Suppressor macrophage treated with lipopolysaccharide for 4 hours (primary cell): ENCODE results near the gene PDGFRB.

Source experiments
- DNase-seq: peaks from one replicate; pipeline ENCODE4 v3.0.0-alpha.2; 2020

Gene PDGFRB

DNA sequence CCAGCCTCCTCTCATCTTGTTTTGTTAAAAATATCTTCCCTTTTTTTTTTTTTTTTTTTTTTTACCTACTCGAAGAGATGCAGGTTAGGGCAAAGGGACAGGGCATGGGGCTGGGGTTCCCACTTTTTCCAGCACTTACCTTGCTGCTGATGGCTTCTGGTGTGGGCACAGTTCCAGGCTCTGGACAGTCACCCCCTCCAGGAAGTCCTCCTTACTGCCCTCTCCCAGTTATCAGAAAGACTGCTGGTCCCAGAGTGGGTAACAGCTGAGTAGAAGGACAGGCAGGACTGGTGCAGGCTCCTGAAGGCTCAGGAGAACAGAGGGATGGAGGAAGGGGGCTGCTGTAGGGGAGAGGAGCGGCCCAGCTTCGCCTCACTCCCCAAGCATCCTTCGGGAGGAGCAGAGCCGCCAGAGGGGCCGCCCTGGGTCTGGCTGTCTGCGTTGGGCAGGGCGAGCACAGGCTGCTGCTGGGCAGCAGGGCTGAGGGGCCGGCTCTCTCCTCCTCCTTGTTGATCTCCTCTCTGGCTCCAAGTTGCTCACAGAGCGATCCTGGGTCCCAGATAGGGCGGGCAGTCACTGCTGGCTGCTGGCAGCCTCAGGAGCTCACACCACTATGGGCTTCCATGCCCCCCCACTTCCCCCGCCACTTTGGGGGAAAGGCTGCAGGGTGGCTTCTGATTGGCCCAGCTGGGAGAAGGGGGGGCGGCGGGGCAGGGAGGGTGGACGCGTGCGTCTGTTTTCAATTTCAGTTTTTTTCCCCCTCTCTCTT, at the start of gene PDGFRB:
Gene PDGFRB, minus strand, starts transcription at position 588 of the 769 bp plus-strand sequence. CDS start 18,798 bp downstream, outside the sequence.
- DNase-seq: no peak

DNA sequence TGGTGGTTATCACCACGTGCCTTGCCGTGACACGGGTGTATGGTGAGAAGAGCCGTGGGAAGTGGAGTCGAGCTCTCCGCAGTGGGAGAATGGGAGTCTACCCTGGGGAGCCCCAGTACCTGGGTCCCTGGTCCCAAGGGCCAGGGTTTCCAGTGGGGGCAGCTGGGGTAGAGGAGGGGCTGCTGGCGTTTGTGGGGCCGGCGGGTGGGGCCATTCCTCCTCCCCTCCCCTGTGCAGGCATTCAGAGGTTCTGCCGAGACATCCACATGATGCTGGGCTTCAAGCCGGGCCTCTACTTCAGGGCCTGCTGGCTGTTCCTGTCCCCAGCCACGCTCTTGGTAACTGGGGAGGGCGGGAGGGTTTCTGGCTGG, 48.9 kb upstream of the PDGFRB start:
- DNase-seq: no peak

DNA sequence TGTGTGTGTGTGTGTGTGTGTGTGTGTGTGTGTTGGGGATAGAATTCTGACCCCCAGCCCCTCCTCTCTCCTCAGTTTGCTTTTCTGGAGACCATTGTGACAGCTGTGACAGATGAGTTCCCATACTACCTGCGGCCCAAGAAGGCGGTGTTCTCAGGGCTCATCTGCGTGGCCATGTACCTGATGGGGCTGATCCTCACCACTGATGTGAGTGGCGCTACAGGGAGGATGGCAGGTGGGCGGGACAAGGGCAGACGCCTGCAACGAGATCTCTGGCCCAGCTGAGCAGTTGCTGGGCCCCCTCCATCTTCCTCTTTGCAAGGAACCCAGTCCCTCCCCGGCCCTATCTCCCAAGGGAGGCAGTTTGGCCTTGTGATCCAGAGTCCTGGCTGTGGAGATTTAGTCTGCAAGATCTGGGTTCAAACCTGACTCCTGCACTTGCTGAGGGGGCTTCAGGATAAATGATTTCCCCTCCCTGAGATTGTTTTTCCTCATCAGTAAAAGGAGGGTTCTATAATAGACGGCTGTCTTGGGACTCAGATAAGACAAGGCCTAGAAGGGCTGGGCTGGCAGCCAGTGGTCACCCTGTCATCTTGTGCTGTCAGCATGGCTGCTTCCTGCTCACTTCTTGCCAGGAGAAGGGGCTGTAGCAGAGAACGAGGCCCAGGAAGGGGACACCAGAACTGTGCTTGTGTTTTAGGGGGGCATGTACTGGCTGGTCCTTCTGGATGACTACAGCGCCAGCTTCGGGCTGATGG, 48.4 kb upstream of the PDGFRB start:
- no peak for DNase-seq

DNA sequence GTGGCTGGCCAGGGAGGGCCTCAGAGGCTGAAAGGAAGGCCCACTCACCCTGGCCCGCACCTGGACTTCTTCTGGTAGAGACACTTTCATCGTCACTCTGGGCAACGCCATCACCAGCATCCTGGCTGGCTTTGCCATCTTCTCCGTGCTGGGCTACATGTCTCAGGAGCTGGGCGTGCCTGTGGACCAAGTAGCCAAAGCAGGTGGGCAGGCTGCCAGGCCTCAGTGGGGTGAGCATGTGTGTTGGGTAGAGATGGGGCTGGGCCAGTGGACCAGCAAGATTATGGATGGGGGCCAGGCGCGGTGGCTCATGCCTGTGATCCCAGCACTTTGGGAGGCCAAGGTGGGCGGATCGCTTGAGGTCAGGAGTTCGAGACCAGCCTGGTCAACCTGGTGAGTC, 46.9 kb upstream of the PDGFRB start:
- DNase-seq: no peak

DNA sequence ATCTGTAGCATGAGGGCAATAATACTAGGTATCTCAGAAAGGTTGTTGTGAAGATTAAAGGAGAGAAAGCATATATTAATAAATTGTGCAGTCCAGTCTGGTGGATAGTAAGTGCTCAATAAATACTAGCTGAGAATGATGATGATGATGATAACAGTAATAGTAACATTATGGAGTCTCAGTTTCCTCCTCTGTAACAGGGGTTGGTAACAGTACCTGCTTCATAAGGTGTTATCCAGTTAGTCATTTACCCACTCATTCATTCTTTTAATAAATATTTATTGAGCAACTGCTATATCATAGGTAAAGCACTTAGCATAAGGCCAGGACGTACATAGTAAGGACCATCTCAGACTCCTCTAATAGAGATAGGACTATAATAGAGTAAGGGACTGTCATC, 41.8 kb upstream of the PDGFRB start:
- DNase-seq: no peak

DNA sequence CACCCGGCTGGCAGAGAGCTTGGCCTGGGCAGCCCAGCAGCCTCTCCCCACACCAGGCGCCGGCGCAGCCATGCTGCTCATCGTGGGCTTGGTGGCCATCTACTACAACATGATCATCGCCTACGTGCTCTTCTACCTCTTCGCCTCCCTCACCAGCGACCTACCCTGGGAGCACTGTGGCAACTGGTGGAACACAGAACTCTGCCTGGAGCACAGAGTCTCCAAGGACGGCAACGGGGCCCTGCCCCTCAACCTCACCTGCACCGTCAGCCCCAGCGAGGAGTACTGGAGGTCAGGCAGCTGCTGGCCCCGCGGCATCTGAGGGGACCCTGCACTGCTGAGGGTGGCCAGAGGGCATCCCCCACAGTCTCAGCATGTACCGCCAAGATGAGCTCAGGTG, 41.3 kb upstream of the PDGFRB start:
- DNase-seq: no peak

DNA sequence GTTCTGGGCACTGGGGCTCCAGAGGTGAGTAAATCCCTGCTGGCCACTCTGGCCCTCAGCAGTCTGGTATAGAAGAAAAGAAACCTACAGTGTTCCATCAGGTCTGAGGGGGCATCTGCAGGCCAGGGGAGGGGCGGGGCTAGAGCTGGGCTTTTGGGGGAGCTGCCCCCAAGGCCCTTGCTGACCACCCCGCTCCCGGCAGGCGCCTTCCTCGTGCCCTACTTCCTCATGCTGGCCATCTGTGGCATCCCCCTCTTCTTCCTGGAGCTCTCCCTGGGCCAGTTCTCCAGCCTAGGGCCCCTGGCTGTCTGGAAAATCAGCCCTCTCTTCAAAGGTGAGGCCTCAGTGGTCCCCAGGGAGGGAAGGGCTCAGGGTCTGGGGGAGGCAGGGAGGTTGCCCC, 40.9 kb upstream of the PDGFRB start:
- no peak for DNase-seq

DNA sequence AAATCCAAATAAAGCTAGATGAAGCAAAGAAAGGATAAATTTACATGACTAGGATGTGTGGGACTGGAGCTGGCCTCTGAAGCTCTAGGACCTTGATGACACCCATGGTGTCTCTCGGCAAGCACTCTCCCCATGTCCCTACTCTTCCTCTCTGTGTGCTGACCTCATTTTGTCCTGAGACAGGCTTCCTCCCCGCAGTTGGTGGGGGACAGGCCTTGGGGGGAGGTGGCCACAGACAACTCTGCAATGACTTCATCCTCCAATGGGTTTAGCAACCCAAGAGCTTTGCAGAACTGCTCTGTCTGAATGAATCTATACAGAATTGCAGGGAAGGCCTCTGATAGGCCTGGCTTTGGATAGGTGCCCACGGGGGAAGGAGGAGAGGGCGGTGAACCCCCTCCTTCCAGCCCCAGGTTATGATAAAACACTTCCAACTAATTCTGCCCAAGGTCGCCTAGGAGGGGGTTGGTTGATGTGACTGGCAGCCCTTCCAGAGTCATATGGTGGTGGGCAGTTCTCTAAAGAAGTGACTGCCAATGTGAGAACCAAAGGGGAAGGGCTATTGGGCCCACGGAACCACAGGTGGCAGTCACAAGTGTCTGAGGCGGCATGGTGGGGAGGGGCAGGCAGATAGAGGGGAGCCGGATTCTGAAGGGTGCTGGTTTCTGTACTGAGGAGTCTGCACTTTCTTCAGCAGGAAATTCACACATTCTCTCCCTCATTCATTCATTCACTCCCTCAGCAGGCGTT, 40.3 kb upstream of the PDGFRB start:
- DNase-seq: peak; percentile 46

DNA sequence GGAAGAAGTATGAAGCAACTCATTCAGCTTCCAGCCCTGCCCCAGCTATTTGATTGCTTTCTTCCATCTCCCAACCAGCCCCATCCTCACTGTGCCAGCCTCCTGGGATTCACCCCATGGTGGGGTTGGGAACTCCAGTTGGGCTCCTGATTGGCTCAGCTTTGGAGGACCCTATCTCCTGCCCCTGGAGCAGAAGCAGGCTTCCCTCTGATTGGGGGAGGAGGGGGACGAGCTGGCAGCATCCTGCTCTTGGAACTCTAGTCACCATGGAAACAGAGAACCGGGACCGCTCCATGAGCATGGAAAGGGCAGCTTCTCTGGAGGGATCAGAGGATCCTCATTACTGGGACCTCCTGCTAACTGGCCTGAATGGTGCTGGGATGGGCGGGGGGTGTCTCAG, 36.8 kb upstream of the PDGFRB start:
- no peak for DNase-seq

DNA sequence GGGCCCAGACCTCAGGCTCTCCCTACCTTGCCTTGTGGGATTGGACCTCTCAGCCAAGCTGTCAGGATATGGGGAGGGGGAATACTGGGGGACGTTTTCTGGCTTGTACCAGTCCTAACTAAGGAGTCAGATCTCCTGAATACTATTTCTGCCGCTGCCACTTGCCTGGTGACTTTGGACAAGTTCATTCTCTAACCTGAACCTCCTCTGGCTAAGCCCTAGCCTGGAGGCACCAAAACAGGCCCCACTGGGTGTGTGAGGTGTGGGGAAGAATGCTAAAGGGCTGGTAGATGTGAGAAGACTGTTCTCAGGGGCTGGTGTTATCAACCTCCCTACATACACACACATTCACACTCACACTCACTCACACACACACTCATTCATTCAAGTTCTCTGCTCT, 35.3 kb upstream of the PDGFRB start:
- DNase-seq: no peak

DNA sequence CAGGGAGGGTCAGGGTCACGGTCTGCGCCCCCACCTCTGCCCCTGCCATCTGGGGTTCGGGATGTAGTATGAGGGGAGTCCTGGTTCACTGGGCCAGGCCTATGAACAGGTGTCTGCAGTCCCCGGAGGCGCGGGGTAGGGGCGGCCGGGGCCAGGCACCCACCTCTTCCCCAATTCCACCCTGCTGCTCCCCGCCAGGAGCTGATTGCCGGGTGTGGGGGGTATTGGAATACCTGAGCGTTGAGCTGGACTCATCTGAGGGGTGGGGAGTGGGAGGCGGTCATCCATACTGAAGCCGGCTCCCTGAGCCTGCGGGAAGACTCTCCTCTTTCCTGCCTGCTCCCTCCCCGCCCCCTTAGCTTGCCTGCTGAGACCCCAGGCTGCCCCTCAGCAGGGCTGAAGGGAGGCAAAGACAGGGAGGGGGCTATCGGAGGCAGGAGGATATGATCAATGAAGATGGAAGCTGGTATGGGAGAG, 34.9 kb upstream of the PDGFRB start:
- no peak for DNase-seq

DNA sequence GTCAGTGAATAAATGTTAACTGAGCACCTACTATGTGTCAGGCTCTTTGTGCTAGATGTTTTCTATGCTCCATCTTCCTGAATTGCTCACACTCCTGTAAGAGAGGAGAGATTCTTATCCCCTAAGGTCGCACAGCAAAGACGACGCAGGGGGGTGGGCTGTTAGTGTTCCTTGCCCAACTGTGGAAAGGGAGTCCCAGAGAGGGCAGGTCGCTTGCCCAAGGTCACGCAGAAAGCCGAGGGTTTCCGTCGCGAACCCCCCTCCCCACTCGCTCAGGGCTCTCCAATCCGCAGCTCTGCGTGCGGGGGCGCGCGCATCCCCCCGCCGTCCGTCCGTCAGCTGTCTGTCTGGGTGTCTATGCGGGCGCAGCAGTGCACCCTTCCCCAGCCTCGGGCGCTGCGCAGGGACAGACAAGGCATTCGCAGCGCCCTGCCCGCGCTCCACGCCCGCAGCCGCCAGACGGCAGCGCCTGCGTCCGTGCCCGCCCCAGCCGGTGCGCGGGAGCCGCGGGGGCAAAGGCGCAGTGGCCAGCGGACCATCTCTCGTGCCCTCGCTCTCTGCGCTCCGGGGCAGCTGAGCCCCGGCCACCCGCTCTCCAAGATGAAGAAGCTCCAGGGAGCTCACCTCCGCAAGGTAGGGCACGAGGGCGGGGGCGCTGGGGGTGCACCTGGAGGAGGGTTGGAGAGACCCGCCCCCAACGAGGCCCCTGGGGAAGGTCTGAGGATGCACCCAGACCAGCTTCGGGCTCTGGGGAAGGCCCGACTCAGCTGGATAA, 34.3 kb upstream of the PDGFRB start, which contains the start of gene SLC6A7:
Gene SLC6A7, plus strand, starts transcription at position 335 of the 775 bp plus-strand sequence. Its CDS starts 266 bp downstream, at position 601.
- DNase-seq: no peak

DNA sequence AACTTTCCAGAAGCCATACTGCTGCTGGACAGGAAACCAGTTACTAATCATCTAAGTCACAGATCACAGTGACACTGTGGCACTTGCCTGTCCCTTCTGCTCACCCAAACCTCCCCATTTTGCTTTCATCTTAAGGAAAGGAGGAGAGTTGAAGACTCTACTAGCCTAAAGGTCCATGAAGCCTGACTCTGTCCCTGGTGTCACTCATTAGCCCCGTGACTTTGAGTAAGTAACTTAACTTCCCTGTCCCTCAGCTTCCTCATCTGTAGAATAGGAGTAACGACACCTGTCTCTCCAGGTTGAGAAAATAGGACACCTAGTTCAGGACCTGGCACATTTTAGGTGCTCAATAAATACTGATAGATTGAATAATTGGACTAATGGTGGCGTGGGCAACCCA, 33.7 kb upstream of the PDGFRB start:
- peak; percentile 42 for DNase-seq

DNA sequence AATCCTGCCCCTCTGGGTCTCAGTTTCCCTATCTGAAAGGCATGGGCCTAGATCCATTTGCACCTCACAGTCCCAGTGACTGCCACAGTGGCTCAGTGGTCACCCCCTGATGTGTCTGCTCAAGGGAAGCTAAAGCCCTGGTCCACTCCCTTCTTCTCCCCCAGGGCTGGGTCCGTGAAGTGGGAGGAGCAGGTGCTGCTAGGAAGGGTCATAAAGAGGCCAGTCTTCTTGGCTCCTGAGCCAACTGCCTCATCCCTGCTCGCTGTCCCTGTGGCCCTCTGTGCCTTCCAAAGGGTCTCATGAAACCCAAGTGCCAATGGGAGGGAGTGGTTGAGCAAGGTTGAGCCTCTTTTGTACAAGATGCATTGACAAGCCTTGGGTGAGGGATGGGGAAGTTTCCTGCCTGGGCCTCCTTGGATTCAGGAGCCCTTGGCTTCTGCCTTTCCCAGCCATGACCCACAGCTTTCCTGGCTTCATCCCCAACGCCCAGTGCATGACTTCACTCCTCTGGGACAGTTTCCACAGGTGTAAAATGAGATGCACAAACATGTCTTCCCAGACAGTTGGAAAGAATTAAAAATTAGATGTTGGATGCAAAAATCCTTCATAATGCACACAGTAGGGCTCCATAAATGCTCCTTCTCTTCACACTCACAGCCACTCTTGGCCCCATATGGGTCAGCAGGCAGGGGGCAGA, 32.6 kb upstream of the PDGFRB start:
- no peak for DNase-seq

DNA sequence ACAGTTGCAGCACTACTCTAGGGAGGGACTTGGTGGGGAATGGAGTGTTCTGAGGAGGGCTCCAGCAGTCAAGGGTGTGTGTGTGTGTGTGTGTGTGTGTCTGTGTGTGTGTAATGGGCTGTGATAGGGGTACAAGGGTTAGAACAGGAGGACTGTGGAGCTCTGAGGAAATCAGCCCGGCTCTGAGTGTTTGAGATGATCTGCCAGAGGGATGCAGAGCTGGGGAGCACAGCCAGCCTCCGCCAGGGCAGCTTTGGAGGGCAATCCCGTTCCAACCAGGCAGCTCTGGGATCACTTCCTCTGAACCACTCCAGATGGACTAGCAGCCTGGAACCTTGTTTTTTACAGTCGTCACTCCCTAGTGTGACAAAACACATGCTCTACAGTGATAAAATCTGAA, 31.3 kb upstream of the PDGFRB start:
- no peak for DNase-seq

DNA sequence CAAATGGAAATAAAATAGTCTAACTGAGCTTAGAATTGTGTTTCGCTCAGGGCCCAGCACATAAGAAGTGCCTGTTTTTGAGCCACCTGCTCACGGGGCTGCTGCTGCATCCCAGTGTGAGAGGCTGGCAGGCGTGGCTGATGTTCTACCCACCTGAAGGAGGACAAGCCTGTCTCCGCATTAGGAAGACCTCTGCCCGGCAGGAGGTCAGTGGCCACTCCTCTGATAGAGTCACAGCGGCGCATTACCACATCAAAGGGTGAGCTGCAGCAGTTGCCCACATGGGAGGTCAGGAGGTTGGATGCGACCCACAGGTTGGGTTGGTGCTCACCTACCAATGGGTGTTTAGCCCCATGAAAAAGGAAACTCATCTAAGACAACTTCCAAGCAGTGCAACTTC, 30.5 kb upstream of the PDGFRB start:
- no peak for DNase-seq

DNA sequence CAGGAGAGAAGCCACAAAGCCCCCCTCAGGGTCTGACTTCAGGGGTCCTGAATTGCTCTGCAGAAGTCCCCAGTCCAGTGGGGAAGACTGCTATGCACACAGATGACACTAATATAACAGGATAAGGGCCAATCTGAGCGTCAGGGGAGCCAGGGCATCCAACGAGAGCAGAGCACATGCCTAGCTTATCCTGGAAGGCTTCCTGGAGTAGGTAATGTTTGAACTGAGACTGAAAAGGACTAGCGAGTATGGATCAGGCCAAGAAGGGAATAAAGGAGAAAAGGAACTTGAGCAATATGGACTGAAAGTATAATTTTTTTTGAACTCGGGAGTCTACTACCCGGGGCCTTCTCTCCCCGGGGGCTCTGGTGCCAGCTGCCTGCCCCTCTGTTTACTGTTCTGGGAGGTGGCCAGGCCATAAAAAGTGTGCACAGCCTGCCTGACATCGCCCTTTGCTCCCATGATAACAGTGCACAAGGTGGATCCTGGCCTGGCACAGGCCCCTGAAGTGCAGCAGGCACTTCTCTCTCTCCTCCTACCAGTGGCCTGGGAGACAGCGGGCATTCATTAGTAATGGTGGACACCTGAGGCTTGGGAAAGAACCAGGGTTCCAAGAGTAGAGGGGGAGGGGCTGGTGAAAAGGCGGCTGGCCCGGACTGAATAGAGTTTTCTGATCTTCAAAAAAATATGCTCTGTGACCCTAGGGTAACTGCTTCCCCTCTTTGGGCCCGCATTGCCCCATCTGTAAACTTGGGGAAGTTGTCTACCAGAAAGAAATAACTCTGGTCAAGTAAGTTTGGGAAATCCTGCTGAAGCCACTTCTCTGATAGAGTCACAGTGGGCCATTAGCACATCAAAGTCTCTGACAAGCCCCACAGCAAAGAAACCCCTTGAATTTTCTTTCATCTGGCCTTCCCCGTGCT, 29.6 kb upstream of the PDGFRB start:
- DNase-seq: peak; percentile 60

DNA sequence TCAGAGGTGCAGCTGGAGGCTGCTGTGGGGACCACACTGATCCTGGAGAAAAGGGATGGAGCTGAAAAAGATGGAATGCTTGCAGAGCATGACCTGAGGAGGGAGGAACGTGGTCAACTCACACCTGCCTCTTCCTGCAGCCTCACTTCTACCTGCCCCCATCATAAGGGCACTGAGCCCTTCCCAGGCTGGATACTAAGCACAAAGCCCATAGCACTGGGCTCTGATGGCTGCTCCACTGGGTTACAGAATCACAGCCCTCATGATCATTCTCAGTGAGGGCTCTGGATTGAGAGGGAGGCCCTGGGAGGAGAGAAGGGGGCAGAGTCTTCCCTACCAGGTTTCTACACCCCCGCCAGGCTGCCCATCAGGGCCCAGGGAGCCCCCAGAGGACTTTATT, 28.4 kb upstream of the PDGFRB start:
- no peak for DNase-seq

DNA sequence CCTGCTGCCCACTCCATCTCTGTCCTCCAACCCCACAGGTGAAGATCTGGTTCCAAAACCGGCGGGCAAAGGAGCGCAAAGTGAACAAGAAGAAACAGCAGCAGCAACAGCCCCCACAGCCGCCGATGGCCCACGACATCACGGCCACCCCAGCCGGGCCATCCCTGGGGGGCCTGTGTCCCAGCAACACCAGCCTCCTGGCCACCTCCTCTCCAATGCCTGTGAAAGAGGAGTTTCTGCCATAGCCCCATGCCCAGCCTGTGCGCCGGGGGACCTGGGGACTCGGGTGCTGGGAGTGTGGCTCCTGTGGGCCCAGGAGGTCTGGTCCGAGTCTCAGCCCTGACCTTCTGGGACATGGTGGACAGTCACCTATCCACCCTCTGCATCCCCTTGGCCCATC, 27.8 kb upstream of the PDGFRB start:
- DNase-seq: no peak

DNA sequence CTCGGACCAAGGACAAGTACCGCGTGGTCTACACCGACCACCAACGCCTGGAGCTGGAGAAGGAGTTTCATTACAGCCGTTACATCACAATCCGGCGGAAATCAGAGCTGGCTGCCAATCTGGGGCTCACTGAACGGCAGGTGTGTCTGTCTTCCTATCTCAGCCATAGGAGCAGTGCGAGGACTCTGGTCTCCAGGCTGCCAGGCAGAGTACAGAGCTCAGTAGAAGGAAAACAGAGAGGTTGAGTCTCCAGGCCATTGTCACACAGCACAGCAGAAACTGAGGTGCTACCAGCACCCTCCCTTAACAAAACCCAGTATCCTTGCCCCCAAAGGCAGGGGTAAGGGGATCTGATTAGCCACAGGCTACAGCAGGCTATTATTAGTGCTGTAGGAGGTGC, 27.1 kb upstream of the PDGFRB start:
- DNase-seq: no peak
